IPS-18c (cell line): ENCODE data around the gene KRTAP2-4.
"Not testable (repeated sequence)": the region's sequence is repeated elsewhere in the genome, so short reads cannot be mapped to it uniquely, and the experiment has no call there.

Source experiments
- H3K4me3 ChIP-seq: 2 replicates; pipeline ENCODE4 v1.7.0; 2013; ENCODE audit warnings: low read depth, mild to moderate bottlenecking, low read length, moderate library complexity; ENCODE audit not compliant: insufficient read depth
- H3K9me3 ChIP-seq: one replicate; pipeline ENCODE4 v1.6.1; 2013; ENCODE audit warnings: mild to moderate bottlenecking, low read length, moderate library complexity; ENCODE audit not compliant: control insufficient read depth, insufficient read depth

Gene KRTAP2-4

GRCh38 chr17:41082626-41083025, 16.9 kb upstream of the KRTAP2-4 start:
- no peak overlapping the region for H3K4me3 ChIP-seq

GRCh38 chr17:41076788-41077187, 11.1 kb upstream of the KRTAP2-4 start:
- Histone ChIP-seq H3K9me3 (no peaks in the 10 kb centered on the region), H3K4me3 (no peak overlapping the region)

More at GRCh38 chr17:41082626-41083025, 16.9 kb upstream of the KRTAP2-4 start:
- H3K9me3 ChIP-seq, result no peaks in the 10 kb centered on the region

- H3K9me3 ChIP-seq, result no peaks in the 10 kb centered on the region
- no peak overlapping the region for H3K4me3 ChIP-seq
These were observed 8.0 kb upstream of the KRTAP2-4 start for GRCh38 chr17:41073676-41074075.

GRCh38 chr17:41071606-41072360, 6.1 kb upstream of the KRTAP2-4 start:
- Histone ChIP-seq H3K4me3 (no peak overlapping the region), H3K9me3 (no peaks in the 10 kb centered on the region)

GRCh38 chr17:41069031-41069430, 3.4 kb upstream of the KRTAP2-4 start:
- H3K4me3 ChIP-seq, result no peak overlapping the region
- H3K9me3 ChIP-seq, result no peaks in the 10 kb centered on the region

GRCh38 chr17:41067281-41067680, 1.6 kb upstream of the KRTAP2-4 start:
- no peaks in the 10 kb centered on the region for H3K9me3 ChIP-seq
- no peak overlapping the region for H3K4me3 ChIP-seq

GRCh38 chr17:41065016-41065689, 526 bp downstream of the KRTAP2-4 start:
- H3K4me3 ChIP-seq, H3K9me3 ChIP-seq: not testable (repeated sequence)

- H3K9me3 ChIP-seq, result no peaks in the 10 kb centered on the region
- H3K4me3 ChIP-seq, result no peak overlapping the region
These were observed 1.4 kb downstream of the KRTAP2-4 start for GRCh38 chr17:41064301-41064700.

GRCh38 chr17:41063449-41063848, 2.2 kb downstream of the KRTAP2-4 start:
- Histone ChIP-seq H3K9me3 (no peaks in the 10 kb centered on the region), H3K4me3 (no peak overlapping the region)

- Histone ChIP-seq H3K4me3 (no peak overlapping the region), H3K9me3 (no peaks in the 10 kb centered on the region)
These were observed 3.7 kb downstream of the KRTAP2-4 start for GRCh38 chr17:41061964-41062363.

- H3K9me3 ChIP-seq, result no peaks in the 10 kb centered on the region
- H3K4me3 ChIP-seq, result no peak within 1 kb of the TSS
These were observed 5.6 kb downstream of the KRTAP2-4 start, which contains the start of gene KRTAP2-3 for GRCh38 chr17:41060052-41060604. Gene KRTAP2-3, minus strand, starts transcription at chr17:41060114. Its CDS starts 64 bp downstream, at chr17:41060050.

- not testable (repeated sequence) for H3K9me3 ChIP-seq, H3K4me3 ChIP-seq
These were observed 6.2 kb downstream of the KRTAP2-4 start for GRCh38 chr17:41059276-41060051.

GRCh38 chr17:41058741-41059140, 6.9 kb downstream of the KRTAP2-4 start:
- no peaks in the 10 kb centered on the region for H3K9me3 ChIP-seq
- no peak overlapping the region for H3K4me3 ChIP-seq

- Histone ChIP-seq H3K9me3 (no peaks in the 10 kb centered on the region), H3K4me3 (no peak overlapping the region)
These were observed 8.1 kb downstream of the KRTAP2-4 start for GRCh38 chr17:41057547-41057946.

- H3K4me3 ChIP-seq, H3K9me3 ChIP-seq: not testable (repeated sequence)
These were observed 10.5 kb downstream of the KRTAP2-4 start, which contains the start of gene KRTAP2-2 for GRCh38 chr17:41055130-41055529. Gene KRTAP2-2, minus strand, starts transcription at chr17:41055230. Its CDS starts 19 bp downstream, at chr17:41055211.

- not testable (repeated sequence) for H3K9me3 ChIP-seq, H3K4me3 ChIP-seq
These were observed 11.1 kb downstream of the KRTAP2-4 start for GRCh38 chr17:41054556-41054955.

- no peak overlapping the region for H3K4me3 ChIP-seq
- H3K9me3 ChIP-seq, result no peaks in the 10 kb centered on the region
These were observed 11.7 kb downstream of the KRTAP2-4 start for GRCh38 chr17:41054025-41054424.
